Activated CD8-positive, alpha-beta memory T cell treated with anti-CD3 and anti-CD28 coated beads, Interleukin-2, amount 50 U/mL, for 4 hours (primary cell): Measurements from ENCODE around the gene ZNF747.
A peak's percentile ranks its signal among the peaks of the same experiment; 100 is the strongest.
"Not testable (repeated sequence)": the region's sequence is repeated elsewhere in the genome, so short reads cannot be mapped to it uniquely, and the experiment has no call there.

Experiments used
- DNase-seq: peaks from one replicate; pipeline ENCODE4 v3.0.0-alpha.2; 2020

ZNF747 gene

DNA sequence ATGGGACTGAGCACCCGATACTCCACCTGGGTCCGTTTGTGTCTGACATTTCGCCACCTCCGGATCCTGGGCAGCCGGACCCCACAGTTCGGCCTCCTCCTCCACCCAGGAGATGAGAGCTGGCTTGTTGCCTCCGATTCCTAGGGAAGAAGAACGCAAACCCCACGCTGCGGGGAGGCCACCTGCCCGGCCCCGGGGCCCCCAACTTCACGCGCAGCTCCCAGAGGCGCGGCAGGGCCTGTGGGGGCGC lies 23.0 kb upstream of the ZNF747 start:
- no peak for DNase-seq

- no peak for DNase-seq
These were observed 21.4 kb upstream of the ZNF747 start for GRCh38 chr16:30556125-30556473.

- DNase-seq, result no peak
These were observed 20.9 kb upstream of the ZNF747 start for GRCh38 chr16:30555315-30556124.

GRCh38 chr16:30554557-30555314 lies 20.1 kb upstream of the ZNF747 start:
- DNase-seq, result no peak

DNA sequence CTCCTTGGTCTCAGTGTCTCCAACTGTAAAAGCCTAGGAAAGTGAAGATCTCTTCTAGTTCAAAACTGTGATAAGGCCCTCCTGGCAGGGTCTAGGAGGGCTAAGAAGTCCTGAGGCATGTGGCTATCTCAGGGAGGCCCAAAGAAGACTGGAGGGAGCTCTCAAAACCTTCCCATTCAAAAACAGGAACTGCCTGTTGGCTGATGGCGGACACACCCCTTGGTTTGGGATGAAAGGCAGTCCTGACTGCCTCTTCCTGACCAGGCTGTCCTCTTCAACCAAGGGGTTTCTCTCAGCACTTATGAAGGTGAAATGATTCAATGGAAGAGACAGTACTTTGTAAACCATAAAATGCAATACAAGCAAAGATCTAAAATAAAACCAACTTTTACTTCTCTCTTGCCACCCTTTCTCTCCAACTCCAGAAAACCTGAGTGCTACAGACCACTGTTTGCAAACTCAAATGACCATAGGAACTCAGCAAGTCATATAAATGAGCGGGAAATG lies 18.8 kb upstream of the ZNF747 start:
- DNase-seq, result no peak

DNA sequence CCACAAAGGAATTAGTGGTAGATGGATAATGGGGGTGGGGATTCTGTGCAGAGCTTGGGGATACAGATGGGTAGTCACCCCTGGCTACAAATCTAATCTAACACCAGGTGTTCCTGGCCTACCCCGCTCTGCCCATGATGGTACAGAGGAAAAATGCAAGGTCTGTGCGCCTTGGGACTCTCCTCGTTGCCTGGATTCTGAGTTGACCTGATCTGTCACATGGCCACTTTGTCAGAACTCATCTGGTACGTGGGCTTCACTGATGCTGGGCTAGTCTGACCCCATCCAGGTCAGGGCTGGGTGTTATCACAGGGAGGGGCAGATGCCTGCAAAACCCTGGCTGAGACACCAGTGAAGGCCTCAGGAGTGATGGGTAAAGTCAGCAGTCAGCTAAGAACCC lies 18.3 kb upstream of the ZNF747 start:
- DNase-seq, result no peak

DNA sequence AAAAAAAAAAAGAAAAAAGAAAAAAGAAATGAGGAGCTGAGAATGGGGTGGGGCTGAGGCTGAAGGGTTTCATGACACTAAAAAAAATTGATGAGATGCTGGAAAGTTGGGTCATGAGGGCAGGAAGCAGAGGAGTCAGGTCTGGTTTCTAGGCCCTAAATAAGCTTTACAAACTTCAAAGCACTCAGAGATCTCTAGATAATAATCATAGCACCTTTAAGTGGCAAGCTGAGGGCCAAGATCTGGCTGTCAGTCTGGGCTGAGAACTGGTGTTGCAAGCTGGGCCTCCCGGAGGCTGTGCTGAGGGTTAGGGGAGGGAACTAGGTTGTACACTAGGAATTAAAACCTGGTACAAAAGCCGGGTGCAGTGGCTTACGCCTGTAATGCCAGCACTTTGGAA lies 17.1 kb upstream of the ZNF747 start:
- peak; percentile 48 for DNase-seq

GRCh38 chr16:30548416-30549253 lies 14.0 kb upstream of the ZNF747 start:
- no peak for DNase-seq

DNA sequence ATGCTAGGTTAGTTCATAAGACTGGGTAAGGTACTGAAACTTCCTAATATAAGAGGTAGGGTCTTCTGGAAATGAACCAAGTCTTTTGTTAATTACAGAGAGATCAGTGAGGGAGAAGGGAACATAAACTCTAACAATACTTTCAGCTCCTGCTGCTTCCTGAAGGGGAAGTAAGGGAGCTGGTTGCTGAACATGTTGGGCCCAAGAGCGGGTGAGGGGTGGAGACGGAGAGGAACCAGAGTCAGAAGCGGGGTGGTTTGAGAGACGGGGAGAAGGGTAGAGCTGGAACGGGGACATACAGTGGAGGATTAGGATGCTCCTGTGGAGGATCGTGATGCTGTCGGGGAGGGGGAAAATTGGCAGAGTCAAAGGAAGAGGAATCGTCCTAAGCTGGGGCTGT lies 11.5 kb upstream of the ZNF747 start:
- no peak for DNase-seq

GRCh38 chr16:30543067-30543466 lies 8.4 kb upstream of the ZNF747 start:
- DNase-seq, result no peak

DNA sequence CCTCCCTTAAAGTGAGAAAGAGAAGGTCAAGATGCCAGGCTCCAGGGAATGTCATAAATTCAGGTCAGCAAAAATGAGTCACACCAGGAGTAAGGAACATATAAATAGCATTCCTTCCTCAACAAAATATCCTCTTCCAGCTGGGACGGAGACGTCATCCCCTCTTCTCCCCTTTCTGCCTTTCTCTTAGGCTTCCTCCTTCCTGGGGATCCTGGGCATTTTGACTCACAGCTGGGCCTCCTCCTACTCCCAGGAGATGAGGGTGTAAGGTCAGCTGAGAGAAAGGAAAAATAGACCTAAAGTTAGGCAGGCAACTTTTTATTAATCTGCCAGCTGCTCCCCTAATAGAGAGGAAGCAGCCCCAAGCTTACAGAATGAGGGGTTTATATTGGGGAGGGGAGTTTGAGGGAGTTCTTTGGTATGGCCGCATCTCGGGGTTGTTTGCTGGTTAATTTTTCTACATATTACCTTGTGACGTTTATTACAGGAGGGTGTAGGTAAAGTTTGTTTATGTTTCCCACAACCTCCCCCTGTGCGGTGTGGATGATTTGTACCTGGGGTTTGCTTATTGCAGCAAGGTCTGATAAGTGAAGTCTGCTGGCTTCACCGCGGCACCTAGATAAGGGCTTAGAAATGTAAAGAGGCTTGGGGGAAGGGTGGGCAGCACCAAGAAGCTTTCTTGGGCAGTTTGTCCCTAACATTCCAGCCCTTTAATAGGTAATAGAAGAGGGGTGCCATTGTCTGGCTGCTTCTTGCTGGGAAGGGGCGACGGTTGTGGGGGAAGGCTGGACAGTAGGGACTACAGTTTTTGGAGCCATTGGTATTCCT lies 7.1 kb upstream of the ZNF747 start:
- no peak for DNase-seq

DNA sequence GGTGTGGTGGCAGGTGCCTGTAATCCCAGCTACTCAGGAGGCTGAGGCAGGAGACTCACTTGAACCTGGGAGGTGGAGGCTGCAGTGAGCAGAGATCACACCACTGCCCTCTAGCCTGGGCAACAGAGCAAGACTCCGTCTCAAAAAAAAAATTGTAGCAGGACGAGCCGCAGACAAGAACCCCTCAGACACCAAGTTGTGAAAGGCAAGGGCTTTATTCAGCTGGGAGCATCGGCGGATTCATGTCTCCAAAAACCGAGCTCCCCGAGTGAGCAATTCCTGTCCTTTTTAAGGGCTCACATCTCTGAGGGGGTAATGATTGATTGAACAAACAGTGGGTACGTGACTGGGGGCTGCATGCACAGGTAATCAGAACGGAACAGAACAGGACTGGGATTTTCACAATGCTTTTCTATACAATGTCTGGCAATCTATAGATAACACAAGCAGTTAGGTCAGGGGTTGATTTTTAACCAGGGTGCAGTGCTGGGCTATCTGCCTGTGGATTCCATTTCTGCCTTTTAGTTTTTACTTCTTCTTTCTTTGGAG lies 6.3 kb upstream of the ZNF747 start:
- not testable (repeated sequence) for DNase-seq

DNA sequence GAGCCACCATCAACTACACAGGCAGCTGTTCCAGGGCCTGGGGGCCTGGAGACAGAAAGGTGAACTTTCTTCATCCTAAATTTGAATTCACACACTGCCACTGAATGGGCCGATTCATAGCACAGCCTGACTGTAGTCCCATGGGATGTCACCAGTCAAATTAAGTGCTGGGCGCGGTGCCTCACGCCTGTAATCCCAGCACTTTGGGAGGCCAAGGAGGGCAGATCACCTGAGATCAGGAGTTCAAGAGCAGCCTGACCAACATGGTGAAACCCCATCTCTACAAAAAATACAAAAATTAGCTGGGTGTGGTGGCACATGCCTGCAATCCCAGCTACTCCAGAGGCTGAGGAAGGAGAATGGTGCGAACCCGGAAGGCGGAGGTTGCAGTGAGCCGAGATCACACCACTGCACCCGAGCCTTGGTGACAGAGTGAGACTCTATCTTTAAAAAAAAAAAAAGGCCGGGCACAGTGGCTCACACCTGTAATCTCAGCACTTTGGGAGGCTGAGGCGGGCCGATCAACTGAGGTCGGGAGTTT lies 5.4 kb upstream of the ZNF747 start:
- DNase-seq, result not testable (repeated sequence)

GRCh38 chr16:30539000-30539964 lies 4.6 kb upstream of the ZNF747 start:
- DNase-seq, result no peak

GRCh38 chr16:30536391-30537024 lies 1.9 kb upstream of the ZNF747 start:
- not testable (repeated sequence) for DNase-seq

GRCh38 chr16:30535777-30536190 lies 1.1 kb upstream of the ZNF747 start:
- peak; percentile 63 for DNase-seq

GRCh38 chr16:30535106-30535776 lies 583 bp upstream of the ZNF747 start:
- no peak for DNase-seq

- DNase-seq, result no peak
These were observed 800 bp downstream of the ZNF747 start for GRCh38 chr16:30533748-30534367.

DNA sequence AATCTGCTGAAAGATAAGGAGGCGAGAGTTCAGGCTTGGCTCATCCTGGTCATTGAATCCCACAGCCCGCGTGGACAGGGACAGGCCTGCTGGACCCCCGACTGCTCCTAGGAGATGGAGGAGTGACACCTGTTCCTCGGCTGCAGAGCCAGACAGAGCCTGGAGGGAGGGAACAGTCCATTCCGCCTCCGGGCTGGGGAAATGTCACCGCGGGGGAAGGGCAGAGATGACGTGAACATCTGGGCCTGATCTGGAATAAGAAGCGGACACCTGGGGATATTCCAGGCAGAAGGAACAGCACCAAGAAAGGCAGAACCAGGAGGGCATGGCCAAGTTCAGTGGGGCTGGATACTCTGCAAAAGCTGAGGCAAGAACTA lies 1.5 kb downstream of the ZNF747 start:
- no peak for DNase-seq
